NCI-H2196 (cell line): ENCODE results near the gene OBP2B.
"Not testable (repeated sequence)": the region's sequence is repeated elsewhere in the genome, so short reads cannot be mapped to it uniquely, and the experiment has no call there.

Experiments used
- DNase-seq: peaks from one replicate; lab custom pipeline; 2025; ENCODE audit not compliant: unreplicated experiment; lab: John Stamatoyannopoulos, UW

OBP2B gene

DNA sequence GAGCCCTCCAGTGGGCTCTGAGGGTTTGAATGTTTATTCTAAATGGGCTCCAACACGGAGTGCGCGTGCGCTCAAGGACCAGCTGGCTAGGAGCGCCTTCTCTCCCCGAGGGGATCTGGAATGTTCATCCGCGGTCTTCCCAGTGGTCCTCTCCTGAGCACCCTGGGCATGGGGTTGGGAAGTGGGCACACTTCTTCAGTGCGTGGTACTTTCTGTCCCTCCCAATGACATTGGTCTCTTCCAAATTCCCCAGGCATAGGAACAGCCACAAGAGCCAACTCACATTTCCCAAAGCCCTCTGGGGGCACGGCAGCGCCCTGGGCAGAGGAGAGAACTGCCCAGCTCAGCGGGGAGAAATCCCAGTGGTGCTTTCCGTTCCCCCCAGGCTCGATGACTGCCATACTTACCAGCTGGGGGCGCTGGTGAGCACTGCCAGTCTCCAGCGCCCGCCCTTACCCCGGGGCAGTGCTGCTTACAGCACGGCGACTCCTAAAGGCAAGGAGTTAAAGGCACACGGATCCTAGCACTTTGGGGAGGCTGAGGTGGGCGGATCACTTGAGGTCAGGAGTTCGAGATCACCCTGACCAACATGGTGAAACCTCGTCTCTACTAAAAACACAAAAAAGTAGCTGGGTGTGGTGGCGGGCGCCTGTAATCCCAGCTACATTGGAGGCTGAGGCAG, 29.9 kb upstream of the OBP2B start:
- no peak for DNase-seq

DNA sequence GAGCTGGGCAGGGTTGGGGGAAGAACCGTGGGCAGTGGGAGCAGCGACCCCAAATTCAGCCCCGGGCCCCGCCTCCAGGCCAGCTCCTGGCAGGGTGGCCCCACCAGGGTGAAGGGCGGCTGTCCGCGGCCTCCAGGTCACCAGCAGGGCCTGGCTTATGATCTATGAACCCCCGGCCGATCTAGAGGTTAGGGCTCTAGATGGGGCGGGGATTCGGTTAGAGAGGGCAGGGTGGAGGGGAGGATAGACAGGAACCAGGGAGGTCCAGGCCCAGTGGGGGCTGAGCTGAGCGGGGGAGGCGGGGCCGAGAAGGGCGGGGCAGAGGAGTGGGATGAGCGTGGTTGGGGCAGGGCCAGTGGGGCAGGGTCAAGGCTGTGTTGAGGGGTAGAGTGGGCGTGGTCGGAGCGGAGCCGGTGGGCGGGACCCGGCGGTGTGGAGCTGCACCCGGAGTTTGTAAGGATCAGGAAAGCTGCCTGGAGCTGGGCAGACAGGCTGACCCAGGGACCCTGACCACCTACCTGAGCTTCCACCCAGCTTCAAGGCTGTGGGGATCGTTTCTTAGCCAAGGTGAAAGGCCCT, 29.3 kb upstream of the OBP2B start:
- DNase-seq, result no peak

- DNase-seq, result no peak
These were observed 28.1 kb upstream of the OBP2B start for GRCh38 chr9:133237035-133237731.

DNA sequence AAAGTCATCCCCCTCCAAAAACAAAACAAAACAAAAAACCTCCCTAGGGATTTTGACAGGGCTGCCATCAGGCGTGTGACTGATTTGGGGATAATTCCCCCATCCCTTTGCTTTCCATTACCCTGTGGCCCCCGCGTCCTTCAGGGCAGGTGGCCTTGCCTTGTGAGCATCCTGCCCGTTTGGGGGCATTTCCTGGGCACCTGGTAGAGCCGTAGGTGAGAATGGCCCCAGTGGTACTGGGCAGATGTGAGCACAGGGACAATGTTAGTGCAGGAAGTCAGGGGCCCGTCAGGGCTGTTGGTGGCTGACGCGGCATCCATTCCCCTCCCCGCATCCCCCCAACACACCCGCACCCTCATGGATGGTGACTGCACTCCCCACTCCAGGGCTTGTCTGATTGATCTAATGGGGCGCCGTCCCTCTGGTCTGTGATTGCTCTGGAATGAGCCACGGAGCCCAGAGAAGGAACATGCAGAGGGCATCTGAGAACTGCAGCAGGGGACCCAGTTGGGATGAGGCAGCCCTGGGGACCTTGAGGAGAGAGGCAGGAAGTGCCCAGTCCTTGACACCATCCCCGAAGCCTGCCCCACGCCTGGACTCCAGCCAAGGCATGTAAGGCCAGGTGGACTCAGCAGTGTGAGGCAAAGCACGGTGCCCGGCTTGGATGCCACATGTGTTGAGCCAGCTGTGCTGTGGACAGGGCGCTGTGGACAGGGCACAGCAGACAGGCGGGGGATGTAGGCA, 27.4 kb upstream of the OBP2B start:
- DNase-seq, result peak; percentile 14

- DNase-seq, result no peak
These were observed 26.6 kb upstream of the OBP2B start for GRCh38 chr9:133235549-133236222.

DNA sequence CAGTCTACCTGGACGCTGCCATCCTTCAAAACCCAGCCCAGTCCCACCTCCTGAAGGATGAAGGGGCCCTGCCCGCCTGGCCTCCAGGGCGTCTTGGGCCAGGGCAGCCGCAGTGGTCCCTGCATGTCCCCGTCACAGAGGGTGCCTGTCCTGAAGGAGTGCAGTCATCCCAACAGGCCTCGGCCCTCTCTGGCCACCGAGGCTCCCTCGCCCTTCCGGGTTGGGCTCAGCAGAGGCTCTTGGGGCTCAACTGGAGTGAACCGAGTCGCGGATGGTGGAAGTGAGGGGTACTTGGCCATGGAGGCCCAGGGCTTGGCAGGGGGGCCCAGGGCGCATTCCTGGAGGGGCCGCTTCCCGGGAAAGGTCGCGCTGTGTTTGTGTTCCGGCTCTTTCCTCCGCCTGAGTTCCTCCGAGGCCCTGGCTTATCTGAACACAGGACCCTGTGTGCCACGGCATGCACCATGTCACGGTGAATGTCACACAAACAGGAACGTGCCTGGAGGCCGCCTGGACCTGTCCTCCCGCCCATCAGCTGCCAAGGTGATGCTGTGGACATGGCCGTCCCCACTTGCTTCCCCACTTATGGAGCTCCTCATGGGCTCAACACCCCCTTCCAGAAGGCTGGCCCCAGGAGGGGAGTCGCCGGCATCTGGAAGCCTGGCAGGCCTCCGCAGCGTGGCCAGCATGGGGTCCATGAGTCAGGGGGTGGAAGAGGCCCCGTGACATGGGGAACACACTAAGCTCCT, 25.7 kb upstream of the OBP2B start:
- no peak for DNase-seq

- DNase-seq, result no peak
These were observed 24.8 kb upstream of the OBP2B start for GRCh38 chr9:133233681-133234432.

DNA sequence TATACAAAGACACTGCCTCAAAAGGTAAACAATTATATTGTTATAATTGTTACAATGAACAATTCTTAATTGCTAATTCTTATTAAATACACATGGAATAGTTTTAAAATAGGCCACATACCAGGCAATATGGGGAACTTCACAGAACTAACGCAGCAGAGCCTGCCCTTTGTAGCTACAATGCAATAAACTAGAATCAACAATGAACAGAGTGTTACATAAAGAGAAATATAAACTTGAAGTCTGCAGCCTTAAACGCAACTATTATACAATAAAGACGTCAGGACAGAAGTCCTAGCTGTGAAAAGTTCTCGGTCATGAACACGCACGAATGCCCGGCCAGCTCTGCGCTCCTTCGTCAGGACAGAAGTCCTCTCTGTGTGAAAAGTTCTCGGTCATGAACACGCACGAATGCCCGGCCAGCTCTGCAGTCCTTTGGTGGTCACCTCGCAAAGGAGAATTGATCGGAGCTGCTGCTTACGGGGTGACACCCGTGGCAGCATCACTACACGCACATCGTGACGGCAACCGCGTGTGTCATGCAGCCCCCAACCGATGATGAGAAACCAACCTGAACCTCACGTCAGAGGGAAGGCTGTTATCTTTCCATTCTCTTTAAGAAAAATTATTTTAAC, 23.0 kb upstream of the OBP2B start:
- DNase-seq, result not testable (repeated sequence)

GRCh38 chr9:133230514-133230913, 21.5 kb upstream of the OBP2B start:
- not testable (repeated sequence) for DNase-seq

GRCh38 chr9:133230093-133230492, 21.0 kb upstream of the OBP2B start:
- DNase-seq, result no peak

- not testable (repeated sequence) for DNase-seq
These were observed 19.6 kb upstream of the OBP2B start for GRCh38 chr9:133228474-133229193.

DNA sequence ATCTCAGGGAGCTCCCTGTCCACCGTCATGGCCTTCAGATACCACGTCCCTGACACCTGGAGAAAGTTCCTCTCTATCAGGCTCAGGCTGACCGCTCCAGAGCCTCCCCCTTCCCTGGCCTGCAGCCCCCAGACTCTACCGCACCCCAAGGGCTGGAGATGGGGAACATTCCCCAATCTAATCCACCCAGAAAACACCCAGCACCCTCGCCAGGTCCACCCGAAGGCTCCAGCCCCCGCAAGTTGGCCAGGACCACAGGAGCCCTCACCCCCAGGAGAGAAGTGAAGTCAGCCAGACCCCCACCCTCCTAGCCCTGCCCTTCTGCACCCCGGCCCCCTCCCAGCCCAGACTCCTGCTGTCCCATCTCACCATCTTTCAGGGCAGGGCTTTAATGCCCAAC, 18.9 kb upstream of the OBP2B start:
- not testable (repeated sequence) for DNase-seq

- no peak for DNase-seq
These were observed 18.3 kb upstream of the OBP2B start for GRCh38 chr9:133227242-133227860.

GRCh38 chr9:133226219-133227171, 17.4 kb upstream of the OBP2B start:
- no peak for DNase-seq

DNA sequence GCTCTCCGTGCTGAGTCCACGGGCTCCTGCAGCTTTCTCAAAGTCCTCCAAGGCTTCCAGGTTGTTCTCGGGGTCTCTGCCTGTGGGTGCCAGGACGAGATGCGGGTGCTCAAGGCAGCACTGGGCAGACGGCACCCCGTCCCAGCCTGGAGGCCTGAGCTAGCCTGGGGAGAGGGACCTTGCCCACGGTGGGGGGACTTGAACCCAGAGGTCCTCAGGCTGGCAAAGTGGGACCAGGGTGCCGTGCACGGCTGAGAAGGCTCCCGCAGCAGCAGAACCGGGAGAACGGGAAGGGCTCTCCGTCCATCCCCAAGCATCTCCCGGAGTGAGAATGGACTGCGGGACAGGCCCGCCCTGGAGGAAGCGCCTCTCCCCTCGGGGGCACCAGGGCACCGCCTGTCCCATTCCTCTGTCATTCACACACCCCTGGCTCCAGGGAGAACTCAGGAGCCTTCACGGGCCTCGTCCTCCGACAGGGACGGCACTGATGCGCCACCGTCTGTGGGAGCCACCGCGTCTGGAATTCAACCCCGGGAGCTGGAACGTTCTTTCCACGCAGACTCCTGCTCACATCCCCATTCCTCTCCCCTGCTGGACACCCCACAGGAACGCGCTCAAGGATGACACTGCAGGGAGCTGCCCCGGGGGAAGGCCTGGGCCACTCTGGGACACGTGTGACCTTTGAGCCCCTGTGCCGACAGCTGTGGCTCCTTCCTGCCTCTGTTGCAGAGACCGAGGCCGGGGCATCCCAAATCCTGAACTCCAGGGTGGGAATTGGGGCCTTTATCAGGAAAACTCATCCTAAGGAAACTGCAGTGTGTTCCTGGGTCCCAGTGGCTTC, 16.3 kb upstream of the OBP2B start:
- no peak for DNase-seq

DNA sequence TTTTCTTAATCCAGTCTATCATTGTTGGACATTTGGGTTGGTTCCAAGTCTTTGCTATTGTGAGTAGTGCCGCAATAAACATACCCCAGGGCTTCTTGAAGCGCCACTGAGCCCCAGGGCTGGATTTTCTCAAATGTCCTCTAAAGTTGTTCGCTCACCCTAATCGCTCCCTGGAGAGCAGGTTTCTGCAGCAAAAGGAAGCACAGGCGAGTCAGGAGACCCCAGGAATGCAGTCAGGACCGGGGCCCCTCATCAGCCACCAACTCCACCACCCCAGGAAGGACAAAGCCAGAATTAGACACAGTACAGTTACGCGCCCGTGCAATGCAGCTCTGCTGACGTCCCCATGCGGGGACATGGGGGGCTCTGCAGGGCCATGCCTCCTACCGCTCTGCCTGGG, 15.7 kb upstream of the OBP2B start:
- no peak for DNase-seq
